Fibroblast of peridontal ligament (primary cell): ENCODE measurements around the gene LRRFIP2.
A peak's percentile ranks its signal among the peaks of the same experiment; 100 is the strongest.
"Not testable (repeated sequence)": the region's sequence is repeated elsewhere in the genome, so short reads cannot be mapped to it uniquely, and the experiment has no call there.

Source experiments
- DNase-seq: peaks from one replicate; pipeline ENCODE4 v3.0.0-alpha.2; 2010; ENCODE audit errors: extremely low read depth

The LRRFIP2 gene

DNA sequence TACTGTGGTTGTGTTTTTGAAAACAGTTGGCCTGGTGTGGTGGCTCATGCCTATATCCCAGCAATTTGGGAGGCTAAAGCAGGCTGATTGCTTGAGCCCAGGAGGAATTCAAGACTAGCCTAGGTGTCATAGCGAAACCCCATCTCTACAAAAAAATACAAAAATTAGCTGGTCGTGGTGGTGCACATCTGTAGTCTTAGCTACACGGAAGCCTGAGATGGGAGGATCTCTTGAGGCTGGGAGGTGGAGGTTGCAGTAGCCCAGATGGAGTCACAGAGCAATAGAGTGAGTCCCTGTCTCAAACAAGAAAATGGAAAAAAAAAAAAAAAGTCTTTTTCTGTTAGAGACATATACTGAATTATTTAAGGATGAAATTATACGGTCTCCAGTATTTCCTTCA, 14.7 kb upstream of the LRRFIP2 start:
- DNase-seq, result no peak

DNA sequence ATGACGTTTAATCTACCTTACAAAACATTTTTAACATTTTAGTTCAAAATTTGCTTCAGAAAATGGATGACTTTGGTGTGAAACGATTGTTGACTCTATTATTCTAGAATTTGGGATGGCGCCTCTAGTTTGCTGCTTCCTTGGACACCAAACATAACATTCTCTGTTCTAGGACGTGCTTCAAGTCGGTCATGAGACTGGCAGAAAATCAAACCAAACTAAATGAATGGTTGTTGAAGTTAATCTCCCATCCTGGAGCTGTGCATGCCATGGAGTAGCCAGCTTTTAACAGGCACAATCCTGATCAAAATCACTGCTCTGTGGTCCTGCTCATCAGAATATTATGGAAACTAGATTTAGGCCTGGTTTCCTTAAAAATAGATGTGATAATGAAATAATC, 9.6 kb upstream of the LRRFIP2 start:
- DNase-seq, result peak; percentile 80

DNA sequence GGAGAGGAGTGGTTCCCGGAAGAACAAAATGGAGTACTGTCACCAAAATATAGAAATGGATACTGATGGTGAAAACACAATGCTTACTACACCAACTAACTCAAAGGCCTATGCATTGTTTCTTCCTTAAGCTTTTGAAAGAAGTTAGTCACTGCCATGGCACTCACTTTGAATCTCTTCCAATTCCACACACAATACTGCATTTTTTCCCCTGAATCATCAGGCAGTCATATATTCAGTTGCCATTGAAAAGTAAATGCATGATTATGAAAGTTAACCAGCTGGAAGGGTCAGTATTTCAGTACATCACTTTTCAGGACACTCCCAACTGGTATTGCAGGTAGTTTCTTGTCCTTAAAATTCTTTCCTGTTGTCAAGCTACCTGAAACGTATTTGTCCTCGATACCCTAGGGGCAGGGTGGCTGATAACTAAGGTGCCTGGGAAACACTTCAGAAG, 9.0 kb upstream of the LRRFIP2 start:
- DNase-seq, result peak; percentile 98

GRCh38 chr3:37182816-37183215, 8.4 kb upstream of the LRRFIP2 start:
- DNase-seq, result no peak

GRCh38 chr3:37181756-37182155, 7.4 kb upstream of the LRRFIP2 start:
- no peak for DNase-seq

- no peak for DNase-seq
Measured at GRCh38 chr3:37179144-37179967, 5.0 kb upstream of the LRRFIP2 start.

- DNase-seq, result no peak
Measured at GRCh38 chr3:37173806-37174205, 576 bp downstream of the LRRFIP2 start.

- no peak for DNase-seq
Measured at GRCh38 chr3:37171144-37171543, 3.2 kb downstream of the LRRFIP2 start.

DNA sequence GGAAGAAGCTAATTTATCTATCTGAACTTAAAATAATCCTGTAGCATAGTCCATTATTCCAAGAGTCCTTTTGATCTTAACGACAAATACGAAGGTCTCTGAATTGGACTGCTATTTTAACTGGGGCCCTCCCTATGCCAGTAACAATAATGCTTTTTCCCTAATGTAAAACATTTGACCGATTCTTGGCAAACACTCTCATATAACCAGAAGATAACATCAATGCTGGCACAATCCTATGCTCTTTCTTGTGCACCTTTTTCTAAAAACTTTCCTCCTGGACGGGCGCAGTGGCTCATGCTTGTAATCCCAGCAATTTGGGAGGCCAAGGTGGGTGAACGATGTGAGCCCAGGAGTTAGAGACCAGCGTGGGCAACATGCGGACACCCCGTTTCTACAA, 3.9 kb downstream of the LRRFIP2 start:
- DNase-seq, result no peak

DNA sequence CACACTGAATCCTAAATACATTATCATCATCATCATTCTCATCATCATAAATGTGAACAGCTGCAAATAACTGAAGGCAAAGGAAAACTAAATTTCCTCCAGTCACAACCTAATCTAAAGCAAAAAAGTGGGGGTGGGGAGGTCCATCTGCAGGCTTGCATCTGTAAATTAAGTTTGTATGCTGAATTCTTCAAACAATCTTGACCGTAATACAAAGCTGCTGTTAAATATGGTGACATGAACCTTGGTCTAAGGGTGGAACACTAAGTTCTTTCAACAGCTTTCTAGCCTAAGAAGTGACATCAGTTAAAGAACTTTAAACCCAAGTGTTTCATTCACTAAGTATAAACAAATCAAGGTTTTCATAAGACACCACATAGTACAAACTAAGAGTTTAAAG, 4.3 kb downstream of the LRRFIP2 start:
- peak; percentile 57 for DNase-seq

GRCh38 chr3:37168896-37169295, 5.5 kb downstream of the LRRFIP2 start:
- no peak for DNase-seq

GRCh38 chr3:37163262-37164015, 10.9 kb downstream of the LRRFIP2 start:
- DNase-seq, result peak; percentile 93

- peak; percentile 72 for DNase-seq
Measured at GRCh38 chr3:37162501-37163245, 11.7 kb downstream of the LRRFIP2 start.

GRCh38 chr3:37161351-37161750, 13.0 kb downstream of the LRRFIP2 start:
- DNase-seq, result peak; percentile 65

DNA sequence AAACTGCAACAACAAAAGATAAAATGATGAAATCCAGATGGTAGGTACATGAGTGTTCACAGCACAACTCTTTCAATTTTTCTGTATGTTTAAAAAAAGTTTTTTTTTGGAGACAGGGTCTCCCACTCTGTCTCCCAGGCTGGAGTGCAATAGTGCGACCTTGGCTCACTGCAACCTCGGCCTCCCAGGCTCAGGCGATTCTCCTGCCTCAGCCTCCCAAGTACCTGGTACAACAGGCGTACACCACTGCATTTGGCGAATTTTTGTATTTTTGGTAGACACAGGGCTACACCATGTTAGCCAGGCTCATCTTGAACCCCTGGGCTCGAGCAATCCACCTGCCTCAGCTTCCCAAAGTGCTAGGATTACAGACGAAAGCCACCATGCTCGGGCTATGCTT, 18.6 kb downstream of the LRRFIP2 start:
- DNase-seq, result no peak

- no peak for DNase-seq
Measured at GRCh38 chr3:37154668-37155314, 19.6 kb downstream of the LRRFIP2 start.

- no peak for DNase-seq
Measured at GRCh38 chr3:37150621-37151020, 23.8 kb downstream of the LRRFIP2 start.

DNA sequence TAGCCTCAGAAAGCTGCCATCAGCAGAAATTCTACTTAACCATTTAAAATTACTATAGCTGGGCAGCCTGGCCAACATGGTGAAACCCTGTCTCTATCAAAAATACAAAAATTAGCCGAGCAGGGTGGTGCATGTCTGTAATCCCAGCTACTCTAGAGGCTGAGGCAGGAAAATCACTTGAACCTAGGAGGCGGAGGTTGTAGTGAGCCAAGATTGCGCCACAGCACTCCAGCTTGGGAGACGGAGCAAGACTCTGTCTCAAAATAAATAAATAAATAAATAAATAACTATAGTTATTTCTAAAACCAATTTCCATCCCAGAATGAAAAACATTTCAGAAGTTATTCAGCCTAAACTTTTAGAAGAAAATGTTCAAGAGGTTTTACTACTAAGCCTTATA, 25.1 kb downstream of the LRRFIP2 start:
- DNase-seq, result no peak

GRCh38 chr3:37148208-37148607, 26.2 kb downstream of the LRRFIP2 start:
- DNase-seq, result no peak

GRCh38 chr3:37147666-37148065, 26.7 kb downstream of the LRRFIP2 start:
- DNase-seq, result no peak

DNA sequence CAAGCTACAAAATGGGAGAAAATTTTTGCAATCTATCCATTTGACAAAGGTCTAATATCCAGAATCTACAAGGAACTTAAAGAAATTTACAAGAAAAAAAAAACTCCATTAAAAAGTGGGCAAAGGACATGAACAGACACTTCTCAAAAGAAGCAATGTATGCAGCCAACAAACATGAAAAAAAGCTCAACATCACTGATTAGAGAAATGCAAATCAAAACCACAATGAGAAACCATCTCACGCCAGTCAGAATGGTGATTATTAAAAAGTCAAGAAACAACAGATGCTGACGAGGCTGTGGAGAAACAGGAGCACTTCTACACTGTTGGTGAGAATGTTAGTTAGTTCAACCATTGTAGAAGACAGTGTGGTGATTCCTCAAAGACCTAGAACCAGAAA, 27.5 kb downstream of the LRRFIP2 start:
- not testable (repeated sequence) for DNase-seq

- DNase-seq, result no peak
Measured at GRCh38 chr3:37145611-37146010, 28.8 kb downstream of the LRRFIP2 start.
